ENCODE data around the gene SLC35F5. TPM values are rescaled to one million over a fixed set of nuclear protein-coding genes. Genes with fewer than 3 reads are reported as not detected.

Gene SLC35F5
- total and polyA plus RNA-seq, 10 of the 15 experiments (the other 5 are each of a cell fraction or from before 2014, with no cell fraction given): 1.8 to 31.3 (median 16.5) TPM

DNA sequence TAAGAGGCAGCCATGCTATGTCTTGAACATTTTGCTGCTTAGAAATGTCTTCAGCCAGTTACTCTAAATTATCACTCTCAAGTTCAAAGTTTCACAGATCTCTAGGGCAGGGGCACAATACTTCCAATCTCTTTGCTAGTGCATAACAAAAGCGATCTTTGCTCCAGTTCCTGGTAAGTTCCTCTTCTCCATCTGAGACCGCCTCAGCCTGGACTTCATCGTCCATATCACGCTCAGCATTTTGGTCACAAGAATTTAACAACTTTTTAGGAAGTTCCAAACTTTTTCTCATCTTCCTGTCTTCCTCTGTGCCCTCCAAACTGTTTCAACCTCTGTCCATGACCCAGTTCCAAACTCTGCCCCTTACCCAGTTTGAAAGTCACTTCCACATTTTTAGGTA is 8.8 kb upstream of the SLC35F5 start:
- CTCF ChIA-PET: no interaction called here
- in situ Hi-C loops (cut with MboI): no loop called here
- RAD21 ChIA-PET (ENCODE audit: unreplicated experiment): no interaction called here

DNA sequence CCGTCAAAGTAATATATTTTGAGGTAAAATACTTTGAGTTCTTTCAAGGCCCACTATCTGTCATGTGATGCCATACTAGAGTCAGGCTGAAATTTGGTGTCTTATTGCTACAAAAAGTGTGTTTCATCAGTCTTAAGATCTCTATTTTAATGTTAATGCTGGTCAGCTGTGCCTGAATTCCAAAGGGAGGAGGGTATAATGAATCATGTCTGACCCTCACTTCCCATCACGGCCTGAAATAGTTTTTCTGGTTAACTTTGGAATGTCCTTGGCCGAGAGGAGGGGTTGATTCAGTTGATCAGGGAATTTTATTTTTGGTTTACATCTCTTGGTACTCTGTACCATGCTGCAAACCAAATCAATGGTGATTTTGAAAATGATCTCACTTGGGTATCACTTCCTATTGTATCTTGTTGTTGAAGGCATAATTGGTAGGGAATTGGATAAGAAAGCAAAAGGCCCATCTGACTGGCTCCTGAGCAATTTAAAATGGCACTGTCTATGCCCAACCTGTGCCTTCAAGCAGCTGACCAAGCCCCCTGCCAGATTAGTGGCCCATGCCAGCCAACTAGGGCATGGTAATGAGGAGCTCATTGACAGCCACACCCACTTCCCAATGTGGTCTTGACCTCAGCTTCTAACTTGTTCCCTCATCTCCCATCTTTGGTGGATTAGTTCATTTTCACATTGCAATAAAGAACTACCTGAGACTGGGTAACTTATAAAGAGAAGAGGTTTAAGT is 6.1 kb upstream of the SLC35F5 start:
- Histone ChIP-seq H3K27me3 (replicated peaks in 1 of 2; ENCODE audit: control insufficient read depth in 2 of 2, insufficient read depth in 2 of 2, low read length in 1 of 2) (no peaks in the 10 kb centered on the region), H2AFZ (ENCODE audit: control insufficient read depth, low read depth, low read length) (no peak overlapping the region), H3K79me2 (ENCODE audit: control insufficient read depth, insufficient read depth, low read length) (no peaks in the 10 kb centered on the region), H3K9ac (ENCODE audit: control insufficient read depth, insufficient read depth, low read length) (no peak overlapping the region), H3K9me3 (replicated peaks; ENCODE audit: control insufficient read depth, insufficient read depth, low read length) (no peaks in the 10 kb centered on the region; the same call in 2 of the 3 replicates), H3K36me3 (ENCODE audit: control insufficient read depth in 2 of 2, insufficient read depth in 2 of 2, low read length in 1 of 2) (no peaks in the 10 kb centered on the region), H3K27ac (ENCODE audit: control insufficient read depth, insufficient read depth) (no peak overlapping the region), H3K4me1 (ENCODE audit: control insufficient read depth, insufficient read depth, low read length) (no peaks in the 10 kb centered on the region), H3K4me3 (no peak overlapping the region), H4K20me1 (ENCODE audit: control insufficient read depth, insufficient read depth) (no peaks in the 10 kb centered on the region), H3K4me2 (ENCODE audit: control insufficient read depth, insufficient read depth) (no peak overlapping the region)
- WGBS (ENCODE audit: insufficient coverage, insufficient replicate concordance, low lambda C conversion rate, missing lambda C conversion rate): 44% methylated on average over 3 of the region's 3 CpGs
- ChIA-PET RAD21 (ENCODE audit: unreplicated experiment) (no interaction called here), CTCF (no interaction called here), SMC1A (ENCODE audit: uncharacterized antibody, unreplicated experiment) (interaction anchor here (1.2 kb wide), 1 partner anchor 215 kb away, joined by 3 read pairs; no protein-coding TSS in a partner anchor), POLR2A (interaction anchor here (0.7 kb wide), 1 partner anchor 125 kb away, joined by 3 read pairs; no protein-coding TSS in a partner anchor)
- FAIRE-seq: no peak
- BruUV-seq (replicated peaks): no TSS peak
- intact Hi-C loops (cut with micrococcal nuclease; ENCODE audit: unreplicated experiment): no loop called here
- no peak for DNase-seq (ENCODE audit: low read depth, low spot score)
- in situ Hi-C loops (cut with MboI): no loop called here
- TF ChIP-seq NRF1 (conservative IDR thresholded peaks at IDR 0.05; ENCODE audit: low read depth, low read length) (no peak), NR2C2 (IDR thresholded peaks at IDR 0.05; ENCODE audit: borderline replicate concordance, control insufficient read depth, insufficient read length, low read depth) (no peak), STAT1 (conservative IDR thresholded peaks at IDR 0.05) (no peak), HDGF (IDR thresholded peaks at IDR 0.05) (no peak), CREB1 (IDR thresholded peaks at IDR 0.05; ENCODE audit: low read depth) (no peak), RB1 (IDR thresholded peaks at IDR 0.05; ENCODE audit: borderline replicate concordance) (no peak), RBBP5 (conservative IDR thresholded peaks at IDR 0.05) (no peak), RUNX3 (IDR thresholded peaks at IDR 0.05; ENCODE audit: low read length) (no peak), GATAD2B (conservative IDR thresholded peaks at IDR 0.05; ENCODE audit: low read depth) (no peak)
- TF ChIP-seq, protein P1, sequence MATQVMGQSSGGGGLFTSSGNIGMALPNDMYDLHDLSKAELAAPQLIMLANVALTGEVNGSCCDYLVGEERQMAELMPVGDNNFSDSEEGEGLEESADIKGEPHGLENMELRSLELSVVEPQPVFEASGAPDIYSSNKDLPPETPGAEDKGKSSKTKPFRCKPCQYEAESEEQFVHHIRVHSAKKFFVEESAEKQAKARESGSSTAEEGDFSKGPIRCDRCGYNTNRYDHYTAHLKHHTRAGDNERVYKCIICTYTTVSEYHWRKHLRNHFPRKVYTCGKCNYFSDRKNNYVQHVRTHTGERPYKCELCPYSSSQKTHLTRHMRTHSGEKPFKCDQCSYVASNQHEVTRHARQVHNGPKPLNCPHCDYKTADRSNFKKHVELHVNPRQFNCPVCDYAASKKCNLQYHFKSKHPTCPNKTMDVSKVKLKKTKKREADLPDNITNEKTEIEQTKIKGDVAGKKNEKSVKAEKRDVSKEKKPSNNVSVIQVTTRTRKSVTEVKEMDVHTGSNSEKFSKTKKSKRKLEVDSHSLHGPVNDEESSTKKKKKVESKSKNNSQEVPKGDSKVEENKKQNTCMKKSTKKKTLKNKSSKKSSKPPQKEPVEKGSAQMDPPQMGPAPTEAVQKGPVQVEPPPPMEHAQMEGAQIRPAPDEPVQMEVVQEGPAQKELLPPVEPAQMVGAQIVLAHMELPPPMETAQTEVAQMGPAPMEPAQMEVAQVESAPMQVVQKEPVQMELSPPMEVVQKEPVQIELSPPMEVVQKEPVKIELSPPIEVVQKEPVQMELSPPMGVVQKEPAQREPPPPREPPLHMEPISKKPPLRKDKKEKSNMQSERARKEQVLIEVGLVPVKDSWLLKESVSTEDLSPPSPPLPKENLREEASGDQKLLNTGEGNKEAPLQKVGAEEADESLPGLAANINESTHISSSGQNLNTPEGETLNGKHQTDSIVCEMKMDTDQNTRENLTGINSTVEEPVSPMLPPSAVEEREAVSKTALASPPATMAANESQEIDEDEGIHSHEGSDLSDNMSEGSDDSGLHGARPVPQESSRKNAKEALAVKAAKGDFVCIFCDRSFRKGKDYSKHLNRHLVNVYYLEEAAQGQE (IDR thresholded peaks at IDR 0.05; ENCODE audit: low read depth, low read length): no peak
- ATAC-seq: no peak

More for the DNA sequence above, 8.8 kb upstream of the SLC35F5 start:
- Histone ChIP-seq H3K9ac (ENCODE audit: control insufficient read depth, insufficient read depth, low read length) (no peak overlapping the region), H3K9me3 (replicated peaks; ENCODE audit: control insufficient read depth, insufficient read depth, low read length) (no peaks in the 10 kb centered on the region; the same call in 2 of the 3 replicates), H4K20me1 (ENCODE audit: control insufficient read depth, insufficient read depth) (no peaks in the 10 kb centered on the region), H3K27me3 (replicated peaks in 1 of 2; ENCODE audit: control insufficient read depth in 2 of 2, insufficient read depth in 2 of 2, low read length in 1 of 2) (no peaks in the 10 kb centered on the region), H3K79me2 (ENCODE audit: control insufficient read depth, insufficient read depth, low read length) (no peaks in the 10 kb centered on the region), H3K27ac (ENCODE audit: control insufficient read depth, insufficient read depth) (no peak overlapping the region), H2AFZ (ENCODE audit: control insufficient read depth, low read depth, low read length) (no peak overlapping the region), H3K4me1 (ENCODE audit: control insufficient read depth, insufficient read depth, low read length) (no peaks in the 10 kb centered on the region), H3K4me2 (ENCODE audit: control insufficient read depth, insufficient read depth) (no peak overlapping the region), H3K36me3 (ENCODE audit: control insufficient read depth in 2 of 2, insufficient read depth in 2 of 2, low read length in 1 of 2) (no peaks in the 10 kb centered on the region), H3K4me3 (no peak overlapping the region)
- FAIRE-seq (no peak), DNase-seq (ENCODE audit: low read depth, low spot score) (no peak), ATAC-seq (no peak)
- BruUV-seq (replicated peaks): no TSS peak
- SMC1A ChIA-PET (ENCODE audit: uncharacterized antibody, unreplicated experiment): no interaction called here
- POLR2A ChIA-PET: no interaction called here
- 61% methylated on average over 4 of the region's 4 CpGs for whole genome bisulfite sequencing (ENCODE audit: insufficient coverage, insufficient replicate concordance, low lambda C conversion rate, missing lambda C conversion rate)
- TF ChIP-seq, protein P2, sequence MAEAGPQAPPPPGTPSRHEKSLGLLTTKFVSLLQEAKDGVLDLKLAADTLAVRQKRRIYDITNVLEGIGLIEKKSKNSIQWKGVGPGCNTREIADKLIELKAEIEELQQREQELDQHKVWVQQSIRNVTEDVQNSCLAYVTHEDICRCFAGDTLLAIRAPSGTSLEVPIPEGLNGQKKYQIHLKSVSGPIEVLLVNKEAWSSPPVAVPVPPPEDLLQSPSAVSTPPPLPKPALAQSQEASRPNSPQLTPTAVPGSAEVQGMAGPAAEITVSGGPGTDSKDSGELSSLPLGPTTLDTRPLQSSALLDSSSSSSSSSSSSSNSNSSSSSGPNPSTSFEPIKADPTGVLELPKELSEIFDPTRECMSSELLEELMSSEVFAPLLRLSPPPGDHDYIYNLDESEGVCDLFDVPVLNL (IDR thresholded peaks at IDR 0.05; ENCODE audit: low read depth, low read length): no peak
- intact Hi-C loops (cut with micrococcal nuclease; ENCODE audit: unreplicated experiment): no loop called here

Measured in GM12878 (cell line).